Activated T-helper 1 cell treated with anti-CD3 and anti-CD28 coated beads, Interleukin-2, amount 50 U/mL, for 16 hours (primary cell): ENCODE data around the gene STXBP2.
"Not testable (repeated sequence)": the region's sequence is repeated elsewhere in the genome, so short reads cannot be mapped to it uniquely, and the experiment has no call there.

ENCODE experiments used
- DNase-seq, 2 donors: peaks; one replicate each; pipeline ENCODE4 v3.0.0-alpha.2; 2020; ENCODE audit warnings: low read depth in 1 of 2, low spot score in 1 of 2

The STXBP2 gene

GRCh38 chr19:7632340-7633203 lies 4.3 kb upstream of the STXBP2 start:
- no peak for DNase-seq

GRCh38 chr19:7633698-7634097 lies 3.2 kb upstream of the STXBP2 start, which contains the start of gene PCP2:
Gene PCP2 (minus strand): TSS chr19:7633719. CDS start chr19:7633457, 262 bp downstream.
- no peak for DNase-seq

GRCh38 chr19:7635670-7636069 lies 1.2 kb upstream of the STXBP2 start:
- no peak for DNase-seq

GRCh38 chr19:7636317-7636690 lies 606 bp upstream of the STXBP2 start:
- DNase-seq: no peak

GRCh38 chr19:7637374-7638256 lies 705 bp downstream of the STXBP2 start:
- DNase-seq: no peak

- no peak for DNase-seq
Observed at GRCh38 chr19:7638802-7639465, 2.0 kb downstream of the STXBP2 start.

GRCh38 chr19:7639863-7640348 lies 3.0 kb downstream of the STXBP2 start:
- no peak for DNase-seq

- no peak for DNase-seq
Observed at GRCh38 chr19:7640803-7641202, 3.9 kb downstream of the STXBP2 start.

GRCh38 chr19:7641290-7642276 lies 4.7 kb downstream of the STXBP2 start:
- no peak for DNase-seq

GRCh38 chr19:7642295-7643030 lies 5.6 kb downstream of the STXBP2 start:
- DNase-seq: no peak

GRCh38 chr19:7643031-7643415 lies 6.1 kb downstream of the STXBP2 start:
- no peak for DNase-seq

GRCh38 chr19:7643629-7644549 lies 7.0 kb downstream of the STXBP2 start:
- DNase-seq: not testable (repeated sequence)

- DNase-seq: no peak
Observed at GRCh38 chr19:7644550-7644877, 7.6 kb downstream of the STXBP2 start.

GRCh38 chr19:7645163-7645562 lies 8.3 kb downstream of the STXBP2 start:
- DNase-seq: no peak

- DNase-seq: no peak
Observed at GRCh38 chr19:7645656-7646425, 8.9 kb downstream of the STXBP2 start.

GRCh38 chr19:7646426-7646700 lies 9.5 kb downstream of the STXBP2 start:
- no peak for DNase-seq

GRCh38 chr19:7647156-7647555 lies 10.2 kb downstream of the STXBP2 start:
- no peak for DNase-seq
